Stimulated activated CD8-positive, alpha-beta memory T cell treated with anti-CD3 and anti-CD28 coated beads, Interleukin-4, amount 100 ng/mL, for 24 hours (primary cell): ENCODE results near the gene PRSS33.
A peak's percentile ranks its signal among the peaks of the same experiment; 100 is the strongest.

ENCODE experiments used
- DNase-seq: peaks from one replicate; pipeline ENCODE4 v3.0.0-alpha.2; 2020; ENCODE audit warnings: low read depth

Gene PRSS33

DNA sequence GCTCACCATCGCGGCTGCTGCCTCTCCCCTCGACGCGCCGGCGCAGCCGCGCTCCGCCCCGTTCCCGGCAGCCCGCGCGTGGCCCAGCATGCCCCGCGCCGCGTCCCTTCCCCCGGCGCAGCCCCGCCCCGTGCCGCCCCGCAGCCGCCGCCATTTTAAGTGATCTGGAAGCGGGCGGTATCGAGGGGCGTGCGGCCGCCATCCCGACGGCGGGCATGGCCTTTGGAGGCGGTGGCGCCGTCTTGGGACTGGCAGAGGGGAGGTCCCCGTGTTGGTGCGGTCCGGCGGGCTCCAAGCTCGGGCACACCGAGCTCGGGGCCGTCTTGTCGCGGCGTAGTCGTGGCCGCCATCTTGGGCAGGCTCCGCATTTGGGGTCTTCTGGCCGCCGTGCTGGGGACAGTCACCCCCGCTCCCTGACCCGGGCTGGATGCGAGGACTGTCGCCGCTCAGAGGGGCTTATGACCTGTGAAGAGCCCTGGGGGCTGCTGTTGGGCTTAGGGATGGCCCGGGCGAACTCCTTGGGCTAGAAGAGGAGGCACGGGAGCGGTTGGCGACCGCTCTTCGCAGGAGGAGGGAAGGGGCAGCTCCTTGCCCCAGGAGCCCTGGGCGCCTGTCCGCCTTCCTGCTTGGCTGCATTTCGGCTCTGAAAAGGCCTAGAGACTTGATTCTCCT is 10.0 kb downstream of the PRSS33 start, which contains the start of gene ELOB:
TSS of gene ELOB (minus strand) at position 50 of the 672 bp plus-strand sequence. CDS start at position 9, 41 bp downstream.
- peak; percentile 84 for DNase-seq

DNA sequence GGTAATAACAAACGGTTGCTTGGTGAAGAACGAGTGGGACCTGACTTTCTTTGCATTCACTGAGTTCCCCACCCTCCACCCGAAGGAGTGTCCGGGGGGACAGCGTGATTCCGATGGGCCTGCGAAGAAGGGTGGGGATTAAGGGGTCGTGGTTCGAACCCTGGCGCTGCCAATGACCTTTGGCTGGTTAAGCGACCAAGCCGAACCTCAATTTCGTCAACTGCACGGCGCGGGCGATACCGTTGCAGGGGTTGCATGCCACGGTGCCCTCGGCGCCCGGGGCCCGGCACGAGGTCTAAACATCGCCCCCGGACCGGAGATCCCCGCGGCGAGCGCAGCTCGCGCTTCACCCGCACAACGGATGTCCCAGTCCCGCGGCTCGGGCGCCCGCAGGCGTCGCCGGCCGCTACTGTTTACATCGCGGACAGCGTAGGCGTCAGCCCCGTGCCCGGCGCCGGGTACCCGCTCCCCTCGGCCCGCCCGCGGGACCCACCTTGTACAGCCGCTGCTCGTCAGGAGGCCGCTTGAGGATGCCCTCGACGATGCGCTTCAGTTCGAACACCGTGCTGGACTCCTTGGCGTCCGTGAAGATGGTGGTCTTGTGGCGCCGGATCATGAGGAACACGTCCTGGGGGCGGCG is 10.7 kb downstream of the PRSS33 start:
- no peak for DNase-seq

DNA sequence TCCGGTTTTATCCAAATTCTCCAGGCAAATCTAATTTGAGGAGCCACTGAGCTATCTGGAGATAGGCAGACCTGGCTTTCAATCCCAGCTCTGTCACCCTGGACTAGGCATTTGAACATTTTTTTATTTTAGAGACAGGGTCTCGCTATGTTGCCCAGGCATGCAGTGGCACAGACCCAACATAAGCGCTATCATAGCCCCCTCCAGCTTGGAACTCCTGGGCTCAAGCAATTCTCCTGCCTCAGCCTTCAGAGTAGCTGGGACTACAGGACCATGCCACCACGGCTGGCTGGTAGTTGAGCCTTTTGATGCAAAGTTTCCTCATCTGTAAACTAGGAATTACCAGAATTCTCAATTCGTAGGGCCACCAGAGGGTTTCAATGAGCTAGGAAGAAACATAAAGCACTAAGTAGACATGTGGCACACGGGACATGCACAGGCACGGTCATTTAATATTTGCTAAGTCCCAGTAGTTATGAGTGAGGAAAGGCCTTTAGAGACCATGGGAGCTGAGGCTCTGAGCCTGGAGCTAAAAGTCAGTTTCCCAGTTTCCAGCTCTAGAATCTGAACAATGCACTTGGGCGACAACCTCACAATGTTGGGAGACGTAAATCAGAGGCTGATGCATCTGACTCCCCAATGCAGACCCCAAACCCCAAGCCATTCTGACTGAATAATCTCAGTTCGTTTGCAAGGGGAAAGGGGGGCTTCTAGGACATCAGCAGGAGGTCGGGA is 11.4 kb downstream of the PRSS33 start:
- no peak for DNase-seq

DNA sequence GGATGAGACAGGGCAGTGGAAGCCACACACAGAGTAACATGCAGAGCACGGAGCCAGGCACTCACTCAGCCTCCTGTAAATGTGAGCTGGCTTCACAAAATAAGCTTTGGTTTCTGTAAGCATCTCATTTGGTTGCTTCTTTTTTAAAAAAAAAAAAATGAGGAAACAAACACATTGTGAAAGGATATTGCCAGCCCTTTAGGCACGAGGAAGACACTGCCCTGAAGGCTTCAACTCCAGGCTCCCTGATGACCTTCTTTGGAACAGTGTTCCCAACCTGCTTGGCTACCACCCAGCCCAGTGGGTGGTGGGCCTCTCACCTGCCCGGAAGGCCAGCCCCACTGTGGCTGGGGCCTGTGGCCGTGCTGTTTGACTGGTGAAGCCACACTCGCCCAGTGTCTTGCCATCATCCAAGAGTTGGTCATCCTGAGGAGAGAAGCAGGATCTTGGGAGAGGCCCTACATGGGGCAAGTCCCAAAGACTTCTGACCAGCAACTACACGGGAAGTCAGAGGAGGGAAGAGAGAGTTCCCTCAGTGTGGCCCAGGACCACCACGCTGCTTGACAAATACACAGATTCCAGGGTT is 12.1 kb downstream of the PRSS33 start:
- no peak for DNase-seq

DNA sequence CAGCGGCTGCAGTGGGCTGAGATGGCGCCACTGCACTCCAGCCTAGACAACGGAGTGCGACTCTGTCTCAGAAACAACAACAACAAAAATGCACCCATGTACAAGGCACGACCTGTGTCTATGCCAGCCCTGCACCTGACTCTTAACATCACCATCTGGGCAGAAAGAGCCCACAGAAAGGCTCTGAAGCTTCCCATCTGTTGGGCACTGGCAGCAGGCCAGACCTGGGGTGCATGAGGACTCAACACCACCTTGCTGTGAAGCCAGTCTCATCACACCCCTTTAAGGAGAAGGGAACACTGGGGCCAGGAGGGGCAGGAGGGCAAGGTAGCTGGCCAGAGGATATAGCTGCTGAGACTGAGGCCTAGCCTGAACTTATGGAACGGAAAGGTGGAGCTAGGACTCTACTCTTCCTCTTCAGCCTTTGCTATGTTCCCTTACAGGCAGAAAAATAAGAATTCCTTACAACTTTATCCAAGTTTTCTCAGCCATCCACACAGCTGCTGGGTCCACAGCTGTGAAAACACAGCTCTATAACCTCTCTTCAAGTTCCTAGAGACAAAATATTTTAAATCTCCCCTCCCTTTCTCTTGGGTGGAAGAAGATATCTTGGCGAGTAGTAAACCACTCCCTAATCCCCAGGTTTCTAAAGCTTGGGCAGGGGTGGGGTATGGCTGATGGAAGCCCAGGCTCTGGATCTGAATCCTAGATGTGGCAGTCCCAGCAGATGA is 13.0 kb downstream of the PRSS33 start:
- no peak for DNase-seq

DNA sequence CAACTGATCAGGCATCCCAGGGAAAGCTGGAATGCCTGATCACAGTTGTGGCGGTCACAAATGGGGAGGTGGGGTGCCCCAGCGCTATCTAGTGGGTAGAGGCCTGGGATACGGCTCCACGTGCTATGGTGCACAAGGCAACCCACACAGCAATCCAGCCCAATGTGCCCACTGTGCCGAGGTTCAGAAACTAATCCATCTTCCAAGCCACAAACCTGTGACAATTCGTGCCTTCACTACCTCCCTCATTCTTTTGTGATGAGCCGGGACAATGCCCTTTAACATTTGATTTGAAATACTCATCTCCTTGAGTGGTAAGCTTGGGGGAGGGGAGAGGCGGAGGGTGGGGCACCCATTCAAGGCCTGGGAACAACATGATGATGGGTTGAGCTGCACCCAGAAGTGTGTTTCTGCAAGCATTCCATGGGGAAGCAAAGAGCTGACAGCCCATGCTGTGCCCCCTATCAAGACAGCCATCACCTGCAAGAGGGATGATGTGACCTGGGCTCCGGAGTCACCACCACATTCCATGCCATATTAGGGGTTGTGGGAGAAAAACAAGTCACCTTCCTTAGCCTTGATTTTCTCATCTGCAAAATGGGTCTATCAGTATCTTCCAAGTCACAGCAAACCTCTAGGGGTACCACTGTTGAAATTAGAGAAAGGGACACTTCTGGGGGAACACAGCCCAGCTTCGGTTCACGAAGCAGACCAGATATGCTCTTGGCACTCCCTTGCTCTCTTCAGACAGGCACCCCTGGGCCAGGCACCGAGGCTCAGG is 14.0 kb downstream of the PRSS33 start:
- no peak for DNase-seq

DNA sequence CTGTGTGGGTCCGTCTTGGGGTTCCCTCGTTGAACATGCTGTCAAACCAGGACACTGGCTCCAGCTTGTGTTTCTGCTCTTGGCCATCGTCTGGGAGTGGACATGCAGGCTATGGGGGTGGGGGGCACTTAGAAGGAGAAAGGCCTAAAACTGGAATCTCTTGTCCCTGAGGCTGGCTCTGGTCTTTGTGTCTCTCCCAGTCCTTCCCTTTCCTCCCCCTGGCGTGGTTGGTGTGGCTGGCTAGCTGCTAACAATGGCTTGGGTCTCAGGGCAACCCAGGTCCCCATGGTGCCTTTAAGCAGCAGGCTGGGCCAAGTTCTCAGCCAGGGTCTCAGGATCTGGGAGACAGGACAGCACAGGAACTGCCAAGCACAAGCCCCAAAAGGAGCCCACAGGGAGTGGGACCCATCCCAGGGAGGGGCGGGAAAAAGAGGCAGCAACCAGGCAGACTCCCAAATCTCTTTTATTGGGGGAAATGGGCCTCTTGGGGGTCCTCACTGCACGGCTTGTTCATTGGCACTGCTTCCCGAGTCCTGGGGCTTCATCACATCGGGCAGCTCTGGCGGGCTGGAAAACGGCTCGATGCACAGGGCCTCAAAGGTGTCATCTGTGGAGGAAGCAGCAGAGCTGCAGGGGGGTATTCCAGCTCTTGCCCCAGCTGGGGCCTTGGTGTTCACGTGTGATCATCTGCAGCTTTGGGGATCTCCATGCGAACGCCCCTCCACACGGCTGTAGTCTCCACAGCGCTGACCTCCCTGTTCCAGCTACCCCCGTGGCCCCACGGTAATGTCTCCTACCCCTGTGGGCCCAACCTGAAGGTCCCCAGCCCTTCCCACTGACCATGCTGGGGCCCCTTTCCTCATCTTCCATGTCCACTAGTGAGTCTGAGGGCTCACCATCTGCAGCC is 15.6 kb downstream of the PRSS33 start:
- no peak for DNase-seq

DNA sequence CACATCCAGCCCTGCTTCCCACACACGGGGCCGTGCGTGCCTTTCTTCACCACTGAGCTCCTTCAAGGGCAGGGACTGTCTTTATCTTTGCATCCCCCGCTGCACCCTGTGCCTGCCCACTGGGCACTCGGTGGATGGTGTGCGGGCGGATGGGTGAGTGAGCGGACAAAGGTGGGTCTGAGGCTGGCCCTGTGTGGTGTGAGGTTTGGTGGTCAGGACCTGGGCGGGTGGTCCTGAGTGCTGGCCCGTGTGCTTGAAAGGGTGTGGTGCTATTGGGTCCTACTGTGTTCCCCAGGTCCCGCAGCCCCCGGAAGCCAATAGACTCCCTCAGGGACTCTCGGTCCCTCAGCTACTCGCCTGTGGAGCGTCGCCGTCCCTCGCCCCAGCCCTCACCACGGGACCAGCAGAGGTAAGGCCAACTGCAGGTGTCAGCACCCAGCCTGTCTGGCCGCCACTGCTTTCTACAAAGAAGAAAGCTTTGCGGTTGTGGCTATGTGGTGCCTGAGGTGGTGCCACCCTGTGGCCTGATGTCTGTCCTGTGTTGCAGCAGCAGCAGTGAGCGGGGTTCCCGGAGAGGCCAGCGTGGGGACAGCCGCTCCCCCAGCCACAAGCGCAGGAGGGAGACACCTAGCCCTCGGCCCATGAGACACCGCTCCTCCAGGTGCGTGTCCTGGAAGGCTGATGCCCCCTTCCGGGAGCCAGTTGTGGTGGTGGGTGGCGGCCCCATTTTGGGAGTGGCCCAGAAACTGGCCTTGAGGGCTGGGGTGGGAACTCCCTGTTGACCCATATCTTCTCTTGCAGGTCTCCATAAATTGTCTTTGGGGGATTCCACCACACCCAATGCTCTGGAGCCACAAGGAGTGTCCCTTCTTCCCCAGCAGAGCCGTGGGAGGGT is 17.1 kb downstream of the PRSS33 start:
- DNase-seq = no peak

DNA sequence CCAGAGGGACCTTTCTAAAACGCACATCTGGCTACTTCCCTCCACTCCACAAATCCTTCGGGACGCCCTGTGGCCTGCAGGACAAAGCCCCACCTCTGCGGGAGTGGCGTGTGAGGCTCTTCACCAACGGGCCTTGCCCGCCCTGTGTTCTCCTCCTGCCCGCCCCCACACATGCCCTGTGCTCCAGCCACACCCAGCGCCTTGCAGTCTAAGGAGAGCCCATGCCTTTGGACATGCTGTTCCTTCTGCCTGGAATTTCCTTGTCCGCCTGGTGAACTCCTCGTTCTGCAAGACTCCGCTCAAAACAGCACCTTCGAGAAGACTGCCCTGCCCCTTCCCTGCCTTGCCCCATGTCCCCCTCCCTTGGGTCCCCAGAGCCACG is 17.7 kb downstream of the PRSS33 start:
- no peak for DNase-seq

DNA sequence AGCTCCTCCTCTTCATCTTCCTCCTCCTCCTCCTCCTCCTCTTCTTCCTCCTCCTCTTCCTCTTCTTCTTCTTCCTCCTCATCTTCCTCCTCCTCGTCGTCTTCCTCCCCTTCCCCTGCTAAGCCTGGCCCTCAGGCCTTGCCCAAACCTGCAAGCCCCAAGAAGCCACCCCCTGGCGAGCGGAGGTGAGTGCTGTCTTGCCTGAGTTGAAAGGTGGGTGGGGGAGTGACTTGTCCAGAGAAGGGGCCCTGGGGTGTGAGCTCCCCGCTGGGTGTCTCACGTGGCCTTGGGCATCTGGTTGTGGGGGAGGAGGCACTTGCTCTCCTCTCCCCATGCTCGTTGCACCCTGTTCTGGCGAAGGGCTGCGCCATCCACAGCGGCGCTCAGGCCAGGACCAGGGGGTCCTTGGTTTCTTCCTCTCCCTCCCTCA is 18.2 kb downstream of the PRSS33 start:
- no peak for DNase-seq

DNA sequence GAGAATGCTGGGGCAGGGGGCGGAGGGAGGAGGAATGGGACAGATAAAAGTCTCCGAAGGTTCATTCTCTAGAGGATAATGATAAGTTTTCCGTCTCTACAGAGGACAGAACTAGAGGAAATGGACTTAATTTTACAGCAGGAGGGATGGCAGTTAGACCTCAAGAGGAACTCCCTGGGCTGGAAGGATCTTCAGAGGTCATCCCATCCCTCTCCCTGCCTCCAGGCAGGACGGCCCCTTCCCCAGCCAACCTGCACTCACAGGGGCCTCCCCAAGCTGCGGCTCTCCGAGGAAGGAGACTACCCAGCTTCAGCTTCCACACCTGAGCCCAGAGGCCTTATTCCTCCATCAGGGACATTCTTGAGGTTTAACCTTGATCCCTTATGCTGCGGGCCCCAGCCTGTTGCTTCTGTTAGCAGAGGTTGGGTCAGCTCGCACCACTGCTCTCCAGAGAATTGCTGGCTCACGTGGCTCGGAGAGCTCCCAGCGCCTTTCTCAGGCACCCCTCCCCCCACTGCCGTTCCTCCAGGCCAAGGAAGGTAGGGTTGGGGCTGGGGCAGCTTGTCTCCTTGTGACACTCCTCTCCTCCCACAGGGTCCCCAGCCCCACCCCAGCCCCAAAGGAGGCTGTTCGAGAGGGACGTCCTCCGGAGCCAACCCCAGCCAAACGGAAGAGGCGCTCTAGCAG is 18.8 kb downstream of the PRSS33 start:
- DNase-seq = no peak

DNA sequence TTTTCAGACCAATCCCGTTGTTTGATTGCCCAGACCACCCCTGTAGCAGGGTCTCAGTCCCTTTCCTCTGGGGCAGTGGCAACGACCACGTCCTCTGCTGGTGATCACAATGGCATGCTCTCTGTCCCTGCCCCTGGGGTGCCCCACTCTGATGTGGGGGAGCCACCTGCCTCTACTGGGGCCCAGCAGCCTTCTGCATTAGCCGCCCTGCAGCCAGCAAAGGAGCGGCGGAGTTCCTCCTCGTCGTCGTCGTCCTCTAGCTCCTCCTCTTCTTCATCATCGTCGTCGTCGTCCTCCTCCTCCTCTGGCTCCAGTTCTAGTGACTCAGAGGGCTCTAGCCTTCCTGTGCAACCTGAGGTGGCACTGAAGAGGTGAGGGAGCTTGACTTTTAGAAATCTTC is 19.5 kb downstream of the PRSS33 start:
- DNase-seq = no peak

DNA sequence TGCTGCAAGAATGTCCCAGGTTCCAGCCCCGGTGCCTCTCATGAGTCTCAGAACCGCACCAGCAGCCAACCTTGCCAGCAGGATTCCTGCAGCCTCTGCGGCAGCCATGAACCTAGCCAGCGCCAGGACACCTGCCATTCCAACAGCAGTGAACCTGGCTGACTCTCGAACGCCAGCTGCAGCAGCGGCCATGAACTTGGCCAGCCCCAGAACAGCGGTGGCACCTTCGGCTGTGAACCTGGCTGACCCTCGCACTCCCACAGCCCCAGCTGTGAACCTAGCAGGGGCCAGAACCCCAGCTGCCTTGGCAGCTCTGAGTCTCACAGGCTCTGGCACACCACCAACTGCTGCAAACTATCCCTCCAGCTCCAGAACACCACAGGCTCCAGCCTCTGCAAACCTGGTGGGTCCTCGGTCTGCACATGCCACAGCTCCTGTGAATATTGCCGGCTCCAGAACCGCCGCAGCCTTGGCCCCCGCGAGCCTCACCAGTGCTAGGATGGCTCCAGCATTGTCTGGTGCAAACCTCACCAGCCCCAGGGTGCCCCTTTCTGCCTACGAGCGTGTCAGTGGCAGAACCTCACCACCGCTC is 20.1 kb downstream of the PRSS33 start:
- no peak for DNase-seq

DNA sequence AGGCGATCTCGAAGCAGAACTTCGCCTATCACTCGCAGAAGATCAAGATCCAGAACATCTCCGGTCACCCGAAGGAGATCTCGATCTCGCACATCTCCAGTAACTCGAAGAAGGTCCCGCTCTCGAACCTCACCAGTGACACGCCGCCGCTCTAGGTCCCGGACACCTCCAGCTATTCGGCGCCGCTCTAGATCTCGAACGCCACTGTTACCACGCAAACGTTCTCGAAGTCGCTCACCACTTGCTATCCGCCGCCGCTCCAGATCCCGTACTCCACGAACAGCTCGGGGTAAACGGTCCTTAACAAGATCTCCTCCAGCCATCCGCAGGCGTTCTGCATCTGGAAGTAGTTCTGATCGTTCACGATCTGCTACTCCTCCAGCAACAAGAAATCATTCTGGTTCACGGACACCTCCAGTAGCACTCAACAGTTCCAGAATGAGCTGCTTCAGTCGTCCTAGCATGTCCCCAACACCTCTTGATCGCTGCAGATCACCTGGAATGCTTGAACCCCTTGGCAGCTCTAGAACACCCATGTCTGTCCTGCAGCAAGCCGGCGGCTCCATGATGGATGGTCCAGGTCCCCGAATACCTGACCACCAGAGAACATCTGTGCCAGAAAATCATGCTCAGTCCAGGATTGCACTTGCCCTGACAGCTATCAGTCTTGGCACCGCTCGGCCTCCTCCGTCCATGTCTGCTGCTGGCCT is 20.8 kb downstream of the PRSS33 start:
- no peak for DNase-seq

DNA sequence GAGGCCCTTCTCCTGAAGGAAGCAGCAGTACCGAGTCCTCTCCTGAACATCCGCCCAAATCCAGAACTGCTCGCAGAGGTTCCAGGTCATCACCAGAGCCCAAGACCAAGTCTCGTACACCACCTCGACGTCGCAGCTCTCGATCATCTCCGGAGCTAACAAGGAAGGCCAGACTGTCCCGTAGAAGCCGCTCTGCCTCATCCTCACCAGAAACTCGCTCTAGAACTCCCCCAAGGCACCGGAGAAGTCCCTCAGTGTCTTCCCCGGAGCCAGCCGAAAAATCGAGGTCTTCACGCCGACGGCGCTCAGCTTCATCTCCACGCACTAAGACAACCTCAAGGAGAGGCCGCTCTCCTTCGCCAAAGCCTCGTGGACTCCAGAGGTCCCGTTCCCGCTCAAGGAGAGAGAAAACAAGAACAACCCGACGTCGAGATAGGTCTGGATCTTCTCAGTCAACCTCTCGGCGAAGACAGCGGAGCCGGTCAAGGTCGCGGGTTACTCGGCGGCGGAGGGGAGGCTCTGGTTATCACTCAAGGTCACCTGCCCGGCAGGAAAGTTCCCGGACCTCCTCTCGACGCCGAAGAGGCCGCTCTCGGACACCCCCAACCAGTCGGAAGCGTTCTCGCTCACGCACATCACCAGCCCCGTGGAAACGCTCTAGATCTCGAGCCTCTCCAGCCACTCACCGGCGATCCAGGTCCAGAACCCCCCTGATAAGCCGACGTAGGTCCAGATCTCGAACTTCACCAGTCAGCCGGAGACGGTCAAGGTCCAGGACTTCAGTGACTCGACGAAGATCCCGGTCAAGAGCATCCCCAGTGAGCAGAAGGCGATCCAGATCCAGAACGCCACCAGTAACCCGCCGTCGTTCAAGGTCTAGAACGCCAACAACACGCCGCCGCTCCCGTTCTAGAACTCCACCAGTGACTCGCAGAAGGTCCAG is 21.6 kb downstream of the PRSS33 start:
- no peak for DNase-seq

DNA sequence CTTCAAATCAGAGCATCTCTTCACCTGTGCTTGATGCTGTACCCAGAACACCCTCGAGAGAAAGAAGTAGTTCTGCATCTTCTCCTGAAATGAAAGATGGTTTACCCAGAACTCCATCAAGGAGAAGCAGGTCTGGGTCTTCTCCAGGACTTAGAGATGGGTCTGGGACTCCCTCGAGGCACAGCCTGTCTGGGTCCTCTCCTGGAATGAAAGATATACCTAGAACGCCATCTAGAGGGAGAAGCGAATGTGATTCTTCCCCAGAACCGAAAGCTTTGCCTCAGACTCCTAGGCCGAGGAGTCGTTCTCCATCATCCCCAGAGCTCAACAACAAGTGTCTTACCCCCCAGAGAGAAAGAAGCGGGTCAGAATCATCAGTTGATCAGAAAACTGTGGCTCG is 22.6 kb downstream of the PRSS33 start:
- DNase-seq = no peak
